CD4-positive, alpha-beta memory T cell (primary cell): ENCODE data around the gene ZNF236. TPM values are rescaled to one million over a fixed set of nuclear protein-coding genes. Genes with fewer than 3 reads are reported as not detected.

Source experiments
- CTCF ChIA-PET: fragments of 350-600 bp; sonication (Branson Sonifier 250); formaldehyde crosslinking; loops from one replicate; lab custom pipeline; 2021; ENCODE audit warnings: inconsistent platforms; ENCODE audit not compliant: partially characterized antibody; lab: Charles Lee
- POLR2A ChIA-PET: fragments of 350-600 bp; sonication (Branson Sonifier 250); formaldehyde crosslinking; loops from one replicate; lab custom pipeline; 2021; ENCODE audit not compliant: partially characterized antibody; lab: Charles Lee
- DNase-seq, 5 donors: peaks; one replicate each; pipeline versions ENCODE4 v3.0.0 to v3.0.0-alpha.2; 2020 to 2022; ENCODE audit warnings: mixed read lengths in 1 of 5
- H3K27ac ChIP-seq: one replicate; pipeline ENCODE4 v1.7.0; 2013; ENCODE audit warnings: low read depth, low read length
- H3K27me3 ChIP-seq: 2 replicates; pipeline ENCODE4 v1.7.0; 2013; ENCODE audit warnings: mild to moderate bottlenecking, low read length, moderate library complexity; ENCODE audit not compliant: insufficient read depth
- H3K36me3 ChIP-seq: 2 replicates; pipeline ENCODE4 v1.7.0; 2013; ENCODE audit warnings: mild to moderate bottlenecking, low read length, moderate library complexity; ENCODE audit not compliant: insufficient read depth
- H3K4me1 ChIP-seq: 2 replicates; pipeline ENCODE4 v1.7.0; 2013; ENCODE audit warnings: mild to moderate bottlenecking, low read length, moderate library complexity; ENCODE audit not compliant: insufficient read depth
- H3K4me3 ChIP-seq, 2 donors: one replicate each; pipeline ENCODE4 v1.7.0; 2013; ENCODE audit warnings: low read length in 2 of 2, mild to moderate bottlenecking in 1 of 2
- H3K9me3 ChIP-seq, 2 donors: one replicate each; pipeline ENCODE4 v1.7.0; 2013; ENCODE audit warnings: low read length in 2 of 2, control low read depth in 1 of 2; ENCODE audit not compliant: control insufficient read depth in 1 of 2
- H3K27ac Mint-ChIP-seq, 7 donors: one replicate each; pipeline ENCODE4 v1.8.0; 2020 to 2021; ENCODE audit warnings: mixed read lengths in 7 of 7, mild to moderate bottlenecking in 6 of 7, inconsistent platforms in 3 of 7, moderate library complexity in 3 of 7
- H3K27me3 Mint-ChIP-seq, 2 donors: one replicate each; pipeline ENCODE4 v1.8.0; 2020 to 2021; ENCODE audit warnings: mixed read lengths in 2 of 2
- H3K36me3 Mint-ChIP-seq, 2 donors: one replicate each; pipeline ENCODE4 v1.8.0; 2020 to 2021; ENCODE audit warnings: mixed read lengths in 2 of 2, inconsistent platforms in 1 of 2, mild to moderate bottlenecking in 1 of 2
- H3K4me1 Mint-ChIP-seq, 4 donors: one replicate each; pipeline ENCODE4 v1.8.0; 2020 to 2021; ENCODE audit warnings: mixed read lengths in 4 of 4, mild to moderate bottlenecking in 1 of 4
- H3K4me3 Mint-ChIP-seq, 8 donors: one replicate each; pipeline ENCODE4 v1.8.0; 2020 to 2021; ENCODE audit warnings: mixed read lengths in 8 of 8, mild to moderate bottlenecking in 7 of 8, moderate library complexity in 6 of 8, inconsistent platforms in 3 of 8
- H3K9me3 Mint-ChIP-seq, 8 donors: one replicate each; pipeline ENCODE4 v1.8.0; 2020 to 2021; ENCODE audit warnings: mixed read lengths in 8 of 8, mild to moderate bottlenecking in 5 of 8, inconsistent platforms in 3 of 8, moderate library complexity in 1 of 8
- intact Hi-C: fragments of 100-400 bp; cut with micrococcal nuclease; formaldehyde crosslinking; loops from one replicate; pipeline ENCODE4 v1.15.1; 2023
- polyA plus RNA-seq, 2 donors: library from polyadenylated mRNA; unstranded; fragments of 300-500 nt; fragmentation: Illumina TruSeq; gene quantifications; one replicate each; pipeline ENCODE4 v1.2.3, GENCODE V29; 2021
- total RNA-seq, 2 experiments: library from RNA; stranded (reverse); gene quantifications; one replicate each; pipeline ENCODE4 v1.2.3, GENCODE V29; 2021

ZNF236 gene
- total and polyA plus RNA-seq, 4 experiments from 2014 or later, result 2.0 to 29.1 (median 18.8) TPM

GRCh38 chr18:76882146-76882545, 59.8 kb downstream of the ZNF236 start:
- H3K4me3 ChIP-seq, result no peak overlapping the region
- H3K27me3 ChIP-seq, result no peaks in the 10 kb centered on the region
- no peaks in the 10 kb centered on the region for H3K4me1 ChIP-seq
- H3K27ac ChIP-seq, result no peak overlapping the region
- H3K9me3 ChIP-seq, result no peaks in the 10 kb centered on the region
- ChIA-PET CTCF (no interaction called here), POLR2A (no interaction called here)
- Mint-ChIP-seq H3K27me3 (no peaks in the 10 kb centered on the region), H3K27ac (peak overlapping the region in 2 of 7 donors; percentile 2 to 62), H3K4me1 (no peaks in the 10 kb centered on the region), H3K9me3 (peaks cover 0 to 2% (median 0%) of the 10 kb centered on the region in 8 donors), H3K4me3 (no peak overlapping the region), H3K36me3 (peaks cover 51 to 67% of the 10 kb centered on the region in 2 donors)
- intact Hi-C loops, result no loop called here
- H3K36me3 ChIP-seq, result peaks cover 50% of the 10 kb centered on the region
- no peak for DNase-seq

GRCh38 chr18:76885001-76885400, 62.6 kb downstream of the ZNF236 start:
- H3K9me3 Mint-ChIP-seq, result peaks cover 0 to 2% (median 0%) of the 10 kb centered on the region in 8 donors
- H3K4me3 ChIP-seq, result no peak overlapping the region
- H3K27me3 ChIP-seq, result no peaks in the 10 kb centered on the region
- no peaks in the 10 kb centered on the region for H3K9me3 ChIP-seq
- H3K27me3 Mint-ChIP-seq, result no peaks in the 10 kb centered on the region
- no peak overlapping the region for H3K27ac ChIP-seq
- no peaks in the 10 kb centered on the region for H3K4me1 ChIP-seq
- peaks cover 60 to 75% of the 10 kb centered on the region in 2 donors for H3K36me3 Mint-ChIP-seq
- H3K4me3 Mint-ChIP-seq, result no peak overlapping the region
- no peaks in the 10 kb centered on the region for H3K4me1 Mint-ChIP-seq
- intact Hi-C loops, result no loop called here
- POLR2A ChIA-PET, result no interaction called here
- DNase-seq, result no peak
- H3K27ac Mint-ChIP-seq, result no peak overlapping the region
- CTCF ChIA-PET, result interaction anchor here (1.1 kb wide), 1 partner anchor 9 kb away, joined by 3 read pairs; no protein-coding TSS in a partner anchor
- H3K36me3 ChIP-seq, result peaks cover 47% of the 10 kb centered on the region

GRCh38 chr18:76886112-76886511, 63.8 kb downstream of the ZNF236 start:
- Mint-ChIP-seq H3K27ac (peak overlapping the region in 1 of 7 donors; percentile 48), H3K36me3 (peaks cover 59 to 76% of the 10 kb centered on the region in 2 donors), H3K4me1 (no peaks in the 10 kb centered on the region), H3K4me3 (no peak overlapping the region), H3K9me3 (peaks cover 0 to 2% (median 0%) of the 10 kb centered on the region in 8 donors), H3K27me3 (no peaks in the 10 kb centered on the region)
- Histone ChIP-seq H3K36me3 (peaks cover 36% of the 10 kb centered on the region), H3K4me3 (no peak overlapping the region), H3K9me3 (no peaks in the 10 kb centered on the region), H3K4me1 (no peaks in the 10 kb centered on the region), H3K27ac (no peak overlapping the region), H3K27me3 (no peaks in the 10 kb centered on the region)
- DNase-seq, result no peak
- POLR2A ChIA-PET, result no interaction called here
- intact Hi-C loops, result no loop called here
- CTCF ChIA-PET, result interaction anchor here (1.4 to 2.4 kb wide), 2 partner anchors 9 to 83 kb away, joined by 3 to 8 read pairs; no protein-coding TSS in a partner anchor

GRCh38 chr18:76889091-76889699, 66.8 kb downstream of the ZNF236 start:
- DNase-seq, result no peak
- Mint-ChIP-seq H3K4me3 (no peak overlapping the region), H3K27ac (no peak overlapping the region), H3K4me1 (no peaks in the 10 kb centered on the region), H3K27me3 (no peaks in the 10 kb centered on the region), H3K9me3 (no peaks in the 10 kb centered on the region), H3K36me3 (peaks cover 57 to 70% of the 10 kb centered on the region in 2 donors)
- Histone ChIP-seq H3K27me3 (no peaks in the 10 kb centered on the region), H3K27ac (no peak overlapping the region), H3K9me3 (no peaks in the 10 kb centered on the region), H3K4me3 (no peak overlapping the region), H3K4me1 (no peaks in the 10 kb centered on the region), H3K36me3 (peaks cover 15% of the 10 kb centered on the region)
- intact Hi-C loops, result no loop called here
- ChIA-PET POLR2A (interaction anchor here (0.6 kb wide), 1 partner anchor 230 kb away, joined by 3 read pairs; no protein-coding TSS in a partner anchor), CTCF (interaction anchor here (2.7 kb wide), 1 partner anchor 86 kb away, joined by 11 read pairs; no protein-coding TSS in a partner anchor)

GRCh38 chr18:76892832-76893231, 70.5 kb downstream of the ZNF236 start:
- Mint-ChIP-seq H3K27ac (no peak overlapping the region), H3K4me1 (no peaks in the 10 kb centered on the region), H3K9me3 (no peaks in the 10 kb centered on the region), H3K27me3 (no peaks in the 10 kb centered on the region), H3K36me3 (peaks cover 52 to 74% of the 10 kb centered on the region in 2 donors), H3K4me3 (no peak overlapping the region)
- ChIA-PET CTCF (no interaction called here), POLR2A (no interaction called here)
- H3K9me3 ChIP-seq, result no peaks in the 10 kb centered on the region
- DNase-seq, result no peak
- intact Hi-C loops, result no loop called here
- H3K36me3 ChIP-seq, result peaks cover 34% of the 10 kb centered on the region
- H3K4me3 ChIP-seq, result no peak overlapping the region
- H3K27ac ChIP-seq, result no peak overlapping the region
- no peaks in the 10 kb centered on the region for H3K4me1 ChIP-seq
- H3K27me3 ChIP-seq, result no peaks in the 10 kb centered on the region

GRCh38 chr18:76894566-76895346, 72.4 kb downstream of the ZNF236 start:
- Histone ChIP-seq H3K36me3 (peaks cover 36% of the 10 kb centered on the region), H3K27ac (no peak overlapping the region), H3K9me3 (no peaks in the 10 kb centered on the region), H3K4me1 (no peaks in the 10 kb centered on the region), H3K4me3 (no peak overlapping the region), H3K27me3 (no peaks in the 10 kb centered on the region)
- Mint-ChIP-seq H3K4me1 (no peaks in the 10 kb centered on the region), H3K9me3 (no peaks in the 10 kb centered on the region), H3K4me3 (no peak overlapping the region), H3K27me3 (no peaks in the 10 kb centered on the region), H3K36me3 (peaks cover 62 to 81% of the 10 kb centered on the region in 2 donors), H3K27ac (no peak overlapping the region)
- POLR2A ChIA-PET, result no interaction called here
- intact Hi-C loops, result no loop called here
- DNase-seq, result no peak
- CTCF ChIA-PET, result no interaction called here

- Histone ChIP-seq H3K4me3 (no peak overlapping the region), H3K36me3 (peaks cover 36% of the 10 kb centered on the region), H3K9me3 (no peaks in the 10 kb centered on the region), H3K27ac (no peak overlapping the region), H3K4me1 (no peaks in the 10 kb centered on the region), H3K27me3 (no peaks in the 10 kb centered on the region)
- intact Hi-C loops, result no loop called here
- H3K27me3 Mint-ChIP-seq, result no peaks in the 10 kb centered on the region
- H3K27ac Mint-ChIP-seq, result no peak overlapping the region
- ChIA-PET CTCF (no interaction called here), POLR2A (no interaction called here)
- no peak overlapping the region for H3K4me3 Mint-ChIP-seq
- peaks cover 63 to 76% of the 10 kb centered on the region in 2 donors for H3K36me3 Mint-ChIP-seq
- DNase-seq, result no peak
- H3K9me3 Mint-ChIP-seq, result no peaks in the 10 kb centered on the region
- no peaks in the 10 kb centered on the region for H3K4me1 Mint-ChIP-seq
These were observed 73.1 kb downstream of the ZNF236 start for GRCh38 chr18:76895498-76895897.
